Cardiac muscle cell (in vitro differentiated cells and primary cell): ENCODE results near the gene OTOG. TPM values are rescaled to one million over a fixed set of nuclear protein-coding genes. Genes with fewer than 3 reads are reported as not detected.

Experiments
- DNase-seq, 2 donors: peaks; one replicate each; pipeline versions ENCODE4 v3.0.0 to v3.0.0-alpha.2; 2010 to 2017; ENCODE audit warnings: low read depth in 1 of 2, low spot score in 1 of 2
- H3K27ac ChIP-seq: fragments of 200-600 bp; sonication (generic); 2 replicates; pipeline ENCODE4 v1.5.1; 2016
- H3K27me3 ChIP-seq: fragments of 200-600 bp; sonication (generic); 2 replicates; pipeline ENCODE4 v1.6.0; 2016; ENCODE audit warnings: control low read depth
- H3K36me3 ChIP-seq: fragments of 200-600 bp; sonication (generic); 2 replicates; pipeline ENCODE4 v1.5.1; 2016; ENCODE audit warnings: control low read depth
- H3K4me1 ChIP-seq: fragments of 200-600 bp; sonication (generic); 2 replicates; pipeline ENCODE4 v1.8.1; 2017; ENCODE audit warnings: low read depth, mild to moderate bottlenecking, mixed run types
- H3K4me3 ChIP-seq: fragments of 200-600 bp; sonication (generic); 2 replicates; pipeline ENCODE4 v1.5.1; 2016; ENCODE audit warnings: mild to moderate bottlenecking
- H3K9me3 ChIP-seq: fragments of 200-600 bp; sonication (generic); 2 replicates; pipeline ENCODE4 v1.5.1; 2017; ENCODE audit warnings: low read depth, mild to moderate bottlenecking, control low read depth
- polyA plus RNA-seq: library from polyadenylated mRNA; unstranded; fragments of >200 nt; fragmentation: Nextera tagmentation; extraction: Ambion mirVana; gene quantifications from 2 replicates; pipeline ENCODE4 v1.2.1, GENCODE V29; 2016
- total RNA-seq: library from RNA; depleted of rRNA; stranded (reverse); fragments of >200 nt; gene quantifications from 2 replicates; pipeline ENCODE4 v1.2.3, GENCODE V29; 2016
- TF ChIP-seq, protein P1 (sequence below): IDR thresholded peaks from 2 replicates; pipeline ENCODE4 v1.5.1; 2012; ENCODE audit warnings: low read depth, mild to moderate bottlenecking, low read length

The OTOG gene
- total and polyA plus RNA-seq, 2 experiments from 2014 or later: 0.15 TPM; not detected in 1

DNA sequence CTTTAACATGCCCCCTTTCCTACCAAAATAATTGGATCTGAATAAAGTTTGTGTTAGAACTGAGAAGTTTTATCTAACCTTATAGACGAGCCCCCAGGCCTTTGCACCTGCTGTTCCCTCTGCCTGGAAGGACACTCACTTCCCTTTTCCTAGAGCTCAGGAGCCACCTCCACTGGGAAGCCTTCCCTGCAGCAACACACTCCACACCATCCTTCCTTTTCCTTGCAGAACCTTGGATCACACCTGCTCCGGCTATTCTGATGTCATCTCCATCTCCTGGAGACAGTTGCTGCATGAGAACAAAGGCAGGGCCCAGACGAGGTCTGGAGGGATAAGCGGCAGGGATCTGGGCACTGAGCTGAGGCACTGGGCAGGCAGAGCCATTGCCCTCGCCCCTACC is 149.7 kb downstream of the OTOG start:
- no peak for DNase-seq
- Histone ChIP-seq H3K4me3 (no peak overlapping the region), H3K9me3 (no peaks in the 10 kb centered on the region), H3K36me3 (no peaks in the 10 kb centered on the region), H3K27ac (no peak overlapping the region), H3K4me1 (no peaks in the 10 kb centered on the region), H3K27me3 (peaks cover 68% of the 10 kb centered on the region)
- TF ChIP-seq, protein P1, sequence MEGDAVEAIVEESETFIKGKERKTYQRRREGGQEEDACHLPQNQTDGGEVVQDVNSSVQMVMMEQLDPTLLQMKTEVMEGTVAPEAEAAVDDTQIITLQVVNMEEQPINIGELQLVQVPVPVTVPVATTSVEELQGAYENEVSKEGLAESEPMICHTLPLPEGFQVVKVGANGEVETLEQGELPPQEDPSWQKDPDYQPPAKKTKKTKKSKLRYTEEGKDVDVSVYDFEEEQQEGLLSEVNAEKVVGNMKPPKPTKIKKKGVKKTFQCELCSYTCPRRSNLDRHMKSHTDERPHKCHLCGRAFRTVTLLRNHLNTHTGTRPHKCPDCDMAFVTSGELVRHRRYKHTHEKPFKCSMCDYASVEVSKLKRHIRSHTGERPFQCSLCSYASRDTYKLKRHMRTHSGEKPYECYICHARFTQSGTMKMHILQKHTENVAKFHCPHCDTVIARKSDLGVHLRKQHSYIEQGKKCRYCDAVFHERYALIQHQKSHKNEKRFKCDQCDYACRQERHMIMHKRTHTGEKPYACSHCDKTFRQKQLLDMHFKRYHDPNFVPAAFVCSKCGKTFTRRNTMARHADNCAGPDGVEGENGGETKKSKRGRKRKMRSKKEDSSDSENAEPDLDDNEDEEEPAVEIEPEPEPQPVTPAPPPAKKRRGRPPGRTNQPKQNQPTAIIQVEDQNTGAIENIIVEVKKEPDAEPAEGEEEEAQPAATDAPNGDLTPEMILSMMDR: no peak

Other genes with a start within 250 kb of the OTOG start
- 5.2 and 7.6 TPM in 2 replicates for gene NCR3LG1, start 195.5 kb upstream of the OTOG start, total RNA-seq
- 2.0 and 2.7 TPM in 2 replicates for gene NCR3LG1, start 195.5 kb upstream of the OTOG start, polyA plus RNA-seq
- gene KCNJ11, start 158.6 kb upstream of the OTOG start, total RNA-seq: 12.8 and 17.0 TPM in 2 replicates
- gene KCNJ11, start 158.6 kb upstream of the OTOG start, polyA plus RNA-seq: 4.7 and 10.1 TPM in 2 replicates
- 1.6 and 5.3 TPM in 2 replicates for gene ABCC8, start 70.4 kb upstream of the OTOG start, total RNA-seq
- gene ABCC8, start 70.4 kb upstream of the OTOG start, polyA plus RNA-seq: 2.4 and 8.8 TPM in 2 replicates
- 0.04 and 0.54 TPM in 2 replicates for gene USH1C, start 2.8 kb upstream of the OTOG start, total RNA-seq
- gene USH1C, start 2.8 kb upstream of the OTOG start, polyA plus RNA-seq: not detected in 2 replicates
- not detected in 2 replicates for gene MYOD1, start 172.3 kb downstream of the OTOG start, total RNA-seq
- gene MYOD1, start 172.3 kb downstream of the OTOG start, polyA plus RNA-seq: not detected in 2 replicates
- 0.04 TPM in 1 of 2 replicates, not detected in the other for gene KCNC1, start 187.5 kb downstream of the OTOG start, total RNA-seq
- gene KCNC1, start 187.5 kb downstream of the OTOG start, polyA plus RNA-seq: 0.46 and 0.49 TPM in 2 replicates